Smooth muscle cell of the umbilical artery (primary cell): ENCODE results near the gene SESN2. TPM values are rescaled to one million over a fixed set of nuclear protein-coding genes. Genes with fewer than 3 reads are reported as not detected.

Experiments
- total RNA-seq: library from RNA; depleted of rRNA; stranded (reverse); fragments of >200 nt; gene quantifications from 2 replicates; pipeline ENCODE4 v1.2.3, GENCODE V29; 2014

SESN2 gene
- total RNA-seq = 20.3 and 36.5 TPM in 2 replicates

GRCh38 chr1:28259252-28259933 is at the start of gene SESN2:
TSS of gene SESN2 (plus strand) at chr1:28259518. CDS start at chr1:28259848, 330 bp downstream.

GRCh38 chr1:28232558-28233263 is 26.6 kb upstream of the SESN2 start, which contains the start of gene DNAJC8:
TSS of gene DNAJC8 (minus strand) at chr1:28233029. CDS start at chr1:28232998, 31 bp downstream.

GRCh38 chr1:28235755-28236655 is 23.3 kb upstream of the SESN2 start, which contains the start of gene ATP5IF1:
TSS of gene ATP5IF1 (plus strand) at chr1:28236124. CDS start at chr1:28236184, 60 bp downstream.

Other genes with a start within 250 kb of the SESN2 start
- gene EYA3, start 170.9 kb upstream of the SESN2 start, total RNA-seq = 11.6 and 17.9 TPM in 2 replicates
- 0.05 TPM in 1 of 2 replicates, not detected in the other for gene PTAFR, start 82.8 kb upstream of the SESN2 start, total RNA-seq
- gene DNAJC8, start 26.5 kb upstream of the SESN2 start, total RNA-seq = 53.9 and 55.5 TPM in 2 replicates
- 80.8 and 118 TPM in 2 replicates for gene ATP5IF1, start 23.4 kb upstream of the SESN2 start, total RNA-seq
- 19.5 and 24.3 TPM in 2 replicates for gene MED18, start 69.5 kb downstream of the SESN2 start, total RNA-seq
- gene PHACTR4, start 110.2 kb downstream of the SESN2 start, total RNA-seq = 3.9 and 9.6 TPM in 2 replicates
- gene RCC1, start 246.5 kb downstream of the SESN2 start, total RNA-seq = 27.3 and 51.6 TPM in 2 replicates